GM12878 (cell line): Measurements from ENCODE around the gene RNF150. TPM values are rescaled to one million over a fixed set of nuclear protein-coding genes. Genes with fewer than 3 reads are reported as not detected.

Experiments
- ATAC-seq: fragments of 200-7000 bp; cut with Tn5 transposase; 3 replicates; pipeline ENCODE4 v1.9.1; 2020; ENCODE audit warnings: mild to moderate bottlenecking, moderate library complexity
- BruUV-seq: library from RNA; stranded (reverse); fragments of 400-500 nt; replicated peaks from 2 replicates; lab custom pipeline; 2021; lab: Mats Ljungman, UMichigan
- CTCF ChIA-PET: fragments of 300-600 bp; sonication (Branson Sonifier 250); formaldehyde crosslinking; extraction: SDS; loops from one replicate; lab custom pipeline; 2021; ENCODE audit warnings: inconsistent platforms; lab: Yijun Ruan, JAX
- POLR2A ChIA-PET: fragments of 350-600 bp; formaldehyde crosslinking; extraction: SDS; loops from one replicate; lab custom pipeline; 2021; ENCODE audit warnings: inconsistent platforms; lab: Charles Lee
- RAD21 ChIA-PET: fragments of 300-600 bp; sonication (Branson Sonifier 250); formaldehyde crosslinking; loops from one replicate; lab custom pipeline; 2023; ENCODE audit warnings: antibody characterized with exemption; ENCODE audit not compliant: unreplicated experiment; lab: Charles Lee
- SMC1A ChIA-PET: fragments of 300-600 bp; sonication (Branson Sonifier 250); formaldehyde crosslinking; loops from one replicate; lab custom pipeline; 2023; ENCODE audit not compliant: unreplicated experiment, uncharacterized antibody; lab: Charles Lee
- DNase-seq: peaks from one replicate; pipeline ENCODE4 v3.0.0-alpha.2; 2011; ENCODE audit warnings: low read depth, low spot score
- FAIRE-seq: peaks from 3 replicates; lab custom pipeline; 2011; peaks lifted over from hg19 to GRCh38; lab: Jason Lieb, UNC
- H2AFZ ChIP-seq: 2 replicates; pipeline ENCODE4 v1.6.0; 2011; ENCODE audit warnings: low read depth, low read length, control low read depth; ENCODE audit not compliant: control insufficient read depth
- H3K27ac ChIP-seq: 2 replicates; pipeline ENCODE4 v1.5.1; 2011; ENCODE audit warnings: control low read depth; ENCODE audit not compliant: control insufficient read depth, insufficient read depth
- H3K27me3 ChIP-seq, 2 experiments: replicated peaks in 1 of 2; 2 replicates each; pipeline versions ENCODE4 v1.6.0 to v1.6.1; 2011; ENCODE audit warnings: low read length in 1 of 2; ENCODE audit not compliant: control insufficient read depth in 2 of 2, insufficient read depth in 2 of 2
- H3K36me3 ChIP-seq, 2 experiments: 2 replicates each; pipeline ENCODE4 v1.5.1; 2011; ENCODE audit warnings: low read length in 1 of 2; ENCODE audit not compliant: control insufficient read depth in 2 of 2, insufficient read depth in 2 of 2
- H3K4me1 ChIP-seq: 2 replicates; pipeline ENCODE4 v1.6.1; 2011; ENCODE audit warnings: mild to moderate bottlenecking, low read length, moderate library complexity, mixed read lengths; ENCODE audit not compliant: control insufficient read depth, insufficient read depth
- H3K4me2 ChIP-seq: 2 replicates; pipeline ENCODE4 v1.6.0; 2011; ENCODE audit warnings: control low read depth; ENCODE audit not compliant: control insufficient read depth, insufficient read depth
- H3K4me3 ChIP-seq: fragments of 200-600 bp; sonication (generic); 2 replicates; pipeline ENCODE4 v1.5.1; 2016
- H3K79me2 ChIP-seq: 2 replicates; pipeline ENCODE4 v1.6.0; 2011; ENCODE audit warnings: low read length; ENCODE audit not compliant: control insufficient read depth, insufficient read depth
- H3K9ac ChIP-seq: 2 replicates; pipeline ENCODE4 v1.8.0; 2011; ENCODE audit warnings: low read length, control low read depth, mixed read lengths; ENCODE audit not compliant: control insufficient read depth, insufficient read depth
- H3K9me3 ChIP-seq: replicated peaks from 3 replicates; pipeline ENCODE4 v1.5.1; 2011; ENCODE audit warnings: mild to moderate bottlenecking, low read length; ENCODE audit not compliant: control insufficient read depth, insufficient read depth
- H4K20me1 ChIP-seq: 2 replicates; pipeline ENCODE4 v1.6.0; 2011; ENCODE audit not compliant: control insufficient read depth, insufficient read depth
- BMI1 ChIP-seq: fragments of 450-650 bp; IDR thresholded peaks from 2 replicates; pipeline ENCODE4 v1.6.1; 2016; ENCODE audit warnings: mild to moderate bottlenecking, moderate library complexity, borderline replicate concordance
- BRCA1 ChIP-seq: IDR thresholded peaks from 2 replicates; pipeline ENCODE4 v1.6.1; 2011; ENCODE audit warnings: low read depth, low read length, improper control_type of control experiment
- HDAC6 ChIP-seq: fragments of 200-600 bp; sonication (generic); IDR thresholded peaks from one replicate; pipeline ENCODE4 v1.8.0; 2017; ENCODE audit warnings: antibody characterized with exemption; ENCODE audit not compliant: unreplicated experiment
- JUNB ChIP-seq: IDR thresholded peaks from 2 replicates; pipeline ENCODE4 v1.6.1; 2016; ENCODE audit warnings: antibody characterized with exemption, mild to moderate bottlenecking
- KAT2A ChIP-seq: conservative IDR thresholded peaks from 2 replicates; pipeline ENCODE4 v1.6.1; 2011; ENCODE audit warnings: low read depth, low read length; ENCODE audit not compliant: control insufficient read depth
- KDM1A ChIP-seq: fragments of 200-600 bp; sonication (generic); IDR thresholded peaks from 2 replicates; pipeline ENCODE4 v1.6.1; 2016; ENCODE audit warnings: borderline replicate concordance
- NKRF ChIP-seq: fragments of 450-650 bp; conservative IDR thresholded peaks from 2 replicates; pipeline ENCODE4 v1.6.1; 2017; ENCODE audit warnings: mild to moderate bottlenecking, moderate library complexity
- NR2C2 ChIP-seq: IDR thresholded peaks from 2 replicates; pipeline ENCODE4 v1.6.1; 2011; ENCODE audit warnings: borderline replicate concordance, low read depth; ENCODE audit not compliant: control insufficient read depth, insufficient read length
- NR2F1 ChIP-seq: fragments of 450-650 bp; conservative IDR thresholded peaks from 2 replicates; pipeline ENCODE4 v1.6.1; 2017; ENCODE audit warnings: mild to moderate bottlenecking
- PAX5 ChIP-seq: IDR thresholded peaks from 2 replicates; pipeline ENCODE4 v1.6.1; 2011; ENCODE audit warnings: low read depth, low read length, borderline replicate concordance
- PAX8 ChIP-seq: fragments of 450-650 bp; IDR thresholded peaks from 2 replicates; pipeline ENCODE4 v1.6.1; 2017; ENCODE audit warnings: mild to moderate bottlenecking, moderate library complexity
- POLR2A ChIP-seq: IDR thresholded peaks from 2 replicates; pipeline ENCODE4 v1.6.1; 2011; ENCODE audit warnings: low read depth, mild to moderate bottlenecking, low read length
- REST ChIP-seq: IDR thresholded peaks from 2 replicates; pipeline ENCODE4 v1.6.1; 2012; ENCODE audit warnings: mild to moderate bottlenecking, low read depth, low read length
- RUNX3 ChIP-seq: IDR thresholded peaks from 2 replicates; pipeline ENCODE4 v1.6.1; 2012; ENCODE audit warnings: low read length, inconsistent platforms
- SKIL ChIP-seq: fragments of 450-650 bp; IDR thresholded peaks from 2 replicates; pipeline ENCODE4 v1.6.1; 2017; ENCODE audit warnings: mild to moderate bottlenecking, low read depth, inconsistent platforms; ENCODE audit not compliant: poor library complexity, severe bottlenecking
- SUPT20H ChIP-seq: IDR thresholded peaks from 2 replicates; pipeline ENCODE4 v1.6.1; 2011; ENCODE audit warnings: low read depth, mild to moderate bottlenecking, low read length, moderate library complexity, borderline replicate concordance; ENCODE audit not compliant: control insufficient read depth
- ZNF384 ChIP-seq: IDR thresholded peaks from 2 replicates; pipeline ENCODE4 v1.6.1; 2012; ENCODE audit warnings: low read depth, mild to moderate bottlenecking, low read length, improper control_type of control experiment, borderline replicate concordance
- WGBS: methylation state at CpG from one replicate; pipeline ENCODE4 v1.1.6; 2016; ENCODE audit warnings: low lambda C conversion rate; ENCODE audit not compliant: insufficient replicate concordance, insufficient coverage; ENCODE audit errors: missing lambda C conversion rate; 5-methylcytosine and 5-hydroxymethylcytosine counted together
- in situ Hi-C: fragments of 300-500 bp; cut with MboI; formaldehyde crosslinking; loops from 9 replicates; pipeline ENCODE4 v1.14.3; 2018; ENCODE audit warnings: mixed read lengths
- intact Hi-C: fragments of 100-400 bp; cut with micrococcal nuclease; formaldehyde crosslinking; loops from one replicate; pipeline ENCODE4 v1.14.2; 2022; ENCODE audit not compliant: unreplicated experiment
- polyA plus RNA-seq, 11 experiments: library from polyadenylated mRNA; depleted of rRNA in 4 of 11; unstranded in 6 of 11; stranded (reverse) in 5 of 11; fragments of >200 nt; fragmentation: Nextera tagmentation in 4 of 11; fragmentation: Illumina TruSeq in 1 of 11; extraction: Ambion mirVana in 4 of 11; extraction: Trizol in 1 of 11; gene quantifications; 1 replicate in 1 of 11; 2 replicates in 10 of 11; pipeline versions ENCODE4 v1.2.1 to v1.2.3, GENCODE V29; 2011 to 2016; ENCODE audit warnings: inconsistent platforms in 2 of 11, missing spikeins in 2 of 11, low read depth in 1 of 11
- total RNA-seq, 4 experiments: library from RNA; depleted of rRNA in 3 of 4; stranded (reverse); fragments of >200 nt in 3 of 4; fragmentation: Illumina TruSeq in 1 of 4; extraction: Trizol in 1 of 4; gene quantifications; 2 replicates each; pipeline versions ENCODE4 v1.2.1 to v1.2.3, GENCODE V29; 2013 to 2021

Gene RNF150
- total and polyA plus RNA-seq, 10 of the 15 experiments (the other 5 are each of a cell fraction or from before 2014, with no cell fraction given) = 0.01 to 2.3 (median 0.04) TPM; not detected in 6

- TF ChIP-seq NR2C2 (no peak), JUNB (no peak)
These were observed 180.6 kb downstream of the RNF150 start (continued) for GRCh38 chr4:140952717-140953116.

- Histone ChIP-seq H4K20me1 (no peaks in the 10 kb centered on the region), H3K27me3 (no peaks in the 10 kb centered on the region), H3K4me1 (no peaks in the 10 kb centered on the region), H3K27ac (no peak overlapping the region), H3K9me3 (no peaks in the 10 kb centered on the region), H3K9ac (no peak overlapping the region), H2AFZ (no peak overlapping the region), H3K79me2 (no peaks in the 10 kb centered on the region), H3K36me3 (no peaks in the 10 kb centered on the region), H3K4me2 (no peak overlapping the region), H3K4me3 (no peak overlapping the region)
- POLR2A ChIA-PET = no interaction called here
- SMC1A ChIA-PET = no interaction called here
- intact Hi-C loops = no loop called here
- RAD21 ChIA-PET = no interaction called here
- ATAC-seq = peak; percentile 30; the same call in 1 of the 3 replicates
- in situ Hi-C loops = no loop called here
- CTCF ChIA-PET = no interaction called here
- 18% methylated on average over 7 of the region's 7 CpGs for WGBS
- FAIRE-seq = no peak
- BruUV-seq = no TSS peak
- DNase-seq = no peak
- TF ChIP-seq NKRF (no peak), HDAC6 (no peak), POLR2A (no peak), NR2F1 (no peak), KDM1A (no peak), BMI1 (no peak), BRCA1 (no peak), RUNX3 (no peak), PAX8 (no peak), REST (no peak), ZNF384 (no peak), SKIL (no peak), SUPT20H (no peak), PAX5 (no peak), KAT2A (no peak)
These were observed 185.8 kb downstream of the RNF150 start for GRCh38 chr4:140947506-140947905.
